ENCODE results near the gene CANT1.

The CANT1 gene

DNA sequence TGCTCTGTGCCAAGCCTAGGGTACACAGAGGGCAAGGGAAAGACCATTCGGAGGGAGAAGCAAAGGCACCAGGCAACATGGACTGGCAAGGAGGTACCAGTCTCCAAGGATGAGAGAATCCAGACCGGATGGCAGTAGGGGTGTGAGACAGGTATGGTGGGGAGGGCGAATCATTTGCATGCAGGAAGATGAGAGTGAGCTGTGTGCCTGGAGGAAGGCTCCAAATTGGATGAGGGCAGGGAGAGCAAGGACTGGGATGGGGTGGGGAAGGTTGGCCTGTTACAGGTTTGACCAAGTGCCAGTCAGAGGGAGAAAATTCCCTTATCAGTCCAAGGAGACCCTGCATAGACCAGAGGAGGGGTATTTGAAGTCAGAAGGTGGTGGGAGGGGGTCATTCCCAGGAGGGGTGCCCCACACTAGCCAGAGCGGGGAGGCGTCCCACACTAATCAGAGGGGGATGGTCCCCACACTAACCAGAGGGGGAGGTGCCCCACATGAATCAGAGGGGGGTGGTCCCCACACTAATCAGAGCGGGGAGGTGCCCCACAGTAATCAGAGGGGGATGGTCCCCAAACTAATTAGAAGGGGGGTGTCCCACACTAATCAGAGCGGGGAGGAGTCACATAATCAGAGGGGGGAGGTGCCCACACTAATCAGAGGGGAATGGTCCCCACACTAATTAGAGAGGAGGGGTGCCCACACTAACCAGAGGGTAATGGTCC lies 737 bp downstream of the CANT1 start:
- TF ChIP-seq, protein P1, sequence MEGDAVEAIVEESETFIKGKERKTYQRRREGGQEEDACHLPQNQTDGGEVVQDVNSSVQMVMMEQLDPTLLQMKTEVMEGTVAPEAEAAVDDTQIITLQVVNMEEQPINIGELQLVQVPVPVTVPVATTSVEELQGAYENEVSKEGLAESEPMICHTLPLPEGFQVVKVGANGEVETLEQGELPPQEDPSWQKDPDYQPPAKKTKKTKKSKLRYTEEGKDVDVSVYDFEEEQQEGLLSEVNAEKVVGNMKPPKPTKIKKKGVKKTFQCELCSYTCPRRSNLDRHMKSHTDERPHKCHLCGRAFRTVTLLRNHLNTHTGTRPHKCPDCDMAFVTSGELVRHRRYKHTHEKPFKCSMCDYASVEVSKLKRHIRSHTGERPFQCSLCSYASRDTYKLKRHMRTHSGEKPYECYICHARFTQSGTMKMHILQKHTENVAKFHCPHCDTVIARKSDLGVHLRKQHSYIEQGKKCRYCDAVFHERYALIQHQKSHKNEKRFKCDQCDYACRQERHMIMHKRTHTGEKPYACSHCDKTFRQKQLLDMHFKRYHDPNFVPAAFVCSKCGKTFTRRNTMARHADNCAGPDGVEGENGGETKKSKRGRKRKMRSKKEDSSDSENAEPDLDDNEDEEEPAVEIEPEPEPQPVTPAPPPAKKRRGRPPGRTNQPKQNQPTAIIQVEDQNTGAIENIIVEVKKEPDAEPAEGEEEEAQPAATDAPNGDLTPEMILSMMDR (IDR thresholded peaks at IDR 0.05; ENCODE audit: extremely low read depth, missing control alignments), result no peak
- DNase-seq (ENCODE audit: low spot score), result no peak

DNA sequence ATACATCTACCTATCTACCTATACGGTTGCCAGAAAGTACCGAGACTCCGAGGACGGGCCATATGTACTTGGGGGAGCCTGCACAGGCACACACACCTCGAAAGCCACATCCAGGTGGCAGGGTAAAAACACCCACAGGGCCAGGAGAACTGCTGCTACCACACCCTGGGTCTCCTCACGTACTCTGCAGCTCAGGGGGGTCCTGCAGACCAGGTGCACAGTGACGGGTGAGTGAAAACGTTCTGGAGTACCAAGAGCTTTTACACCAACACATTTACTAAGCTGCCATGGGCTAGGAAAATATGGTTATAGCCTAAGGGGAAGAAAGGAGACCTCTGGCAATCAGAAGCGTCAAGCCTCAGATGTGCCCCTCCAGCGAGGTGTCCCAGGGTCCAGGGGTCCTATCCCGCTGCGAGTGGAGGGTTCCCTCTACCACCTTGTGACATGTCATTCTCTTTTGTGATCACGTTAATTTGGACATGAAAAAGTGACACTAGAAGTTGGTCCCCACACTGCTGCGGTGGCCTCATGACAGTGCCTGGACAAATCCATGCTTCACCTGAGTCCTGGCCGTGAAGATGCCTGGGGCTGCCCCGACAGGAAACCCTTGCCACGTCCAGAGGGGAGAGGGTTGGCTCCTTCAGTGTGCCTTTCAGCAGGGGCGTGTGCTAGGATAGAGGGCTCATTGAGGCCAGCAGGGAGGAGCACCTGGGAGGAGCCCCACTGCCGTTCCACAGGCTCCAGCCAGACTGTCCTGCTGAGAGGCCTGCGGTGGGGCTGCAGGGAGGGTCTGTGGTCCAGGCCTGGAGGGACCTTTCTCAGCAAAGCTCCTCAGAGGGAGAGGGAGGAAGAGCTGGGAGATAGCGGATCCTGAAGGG lies 1.8 kb downstream of the CANT1 start:
- TF ChIP-seq, protein P1 (IDR thresholded peaks at IDR 0.05; ENCODE audit: extremely low read depth, missing control alignments), result no peak
- no peak for DNase-seq (ENCODE audit: low spot score)

DNA sequence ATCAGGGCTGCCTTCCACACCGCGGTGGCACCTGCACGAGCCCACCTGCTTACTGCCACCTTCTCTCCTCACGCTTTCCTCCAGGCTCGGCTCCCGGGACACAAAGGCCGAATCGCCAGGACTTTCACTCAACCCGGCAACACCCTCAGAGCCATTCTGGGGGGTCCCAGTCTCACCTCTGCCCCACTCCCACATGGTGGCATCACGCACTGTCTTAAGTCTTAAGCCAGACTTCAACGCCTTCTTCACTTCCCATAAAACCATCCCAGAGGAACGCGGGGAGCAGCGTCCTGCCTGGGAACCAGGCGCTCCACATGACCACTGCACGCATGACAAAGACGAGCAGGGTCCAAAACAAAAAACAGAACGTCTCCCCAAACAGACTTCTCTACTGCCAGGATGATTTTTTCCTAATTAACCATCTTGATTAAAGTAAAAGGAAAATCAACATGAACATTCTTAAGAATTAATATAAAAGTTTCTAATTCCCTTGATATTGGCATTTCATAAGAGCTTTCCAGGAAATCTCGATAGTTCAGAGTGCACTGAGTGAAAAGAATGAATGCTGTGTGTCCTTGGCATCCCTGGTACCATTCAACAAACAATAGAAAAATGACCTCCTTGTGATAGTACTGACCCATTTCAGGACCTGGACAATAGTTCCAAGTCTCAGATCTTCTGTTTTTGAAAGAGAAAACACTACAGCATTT lies 2.6 kb downstream of the CANT1 start:
- TF ChIP-seq, protein P1 (IDR thresholded peaks at IDR 0.05; ENCODE audit: extremely low read depth, missing control alignments), result no peak
- no peak for DNase-seq (ENCODE audit: low spot score)

DNA sequence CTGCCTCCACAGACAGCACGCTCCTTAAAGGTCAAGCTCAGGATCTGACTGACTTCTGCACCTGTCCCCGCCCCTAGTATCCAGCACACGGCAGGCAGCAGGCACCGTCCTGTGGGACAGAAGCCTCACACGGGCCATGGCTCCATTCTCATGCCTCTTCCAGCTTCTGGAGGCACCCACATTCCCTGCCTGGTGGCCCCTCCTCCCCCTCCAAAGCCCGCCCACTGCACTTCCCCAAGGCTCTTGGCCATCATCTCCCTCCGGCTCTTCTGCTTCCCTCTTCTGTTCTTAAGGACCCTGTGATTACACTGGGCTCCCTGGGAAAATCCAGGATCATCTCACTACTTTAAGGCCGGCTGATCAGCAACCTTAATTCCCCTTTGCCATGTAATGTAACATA lies 3.5 kb downstream of the CANT1 start:
- no peak for DNase-seq (ENCODE audit: low spot score)
- TF ChIP-seq, protein P1 (IDR thresholded peaks at IDR 0.05; ENCODE audit: extremely low read depth, missing control alignments), result no peak

- TF ChIP-seq, protein P1 (IDR thresholded peaks at IDR 0.05; ENCODE audit: extremely low read depth, missing control alignments), result no peak
Observed at GRCh38 chr17:79005063-79005861, 4.3 kb downstream of the CANT1 start.

GRCh38 chr17:79003661-79004411 lies 5.7 kb downstream of the CANT1 start:
- TF ChIP-seq, protein P1 (IDR thresholded peaks at IDR 0.05; ENCODE audit: extremely low read depth, missing control alignments), result no peak
- no peak for DNase-seq (ENCODE audit: low spot score)

More at GRCh38 chr17:79005063-79005861, 4.3 kb downstream of the CANT1 start:
- DNase-seq (ENCODE audit: low spot score), result no peak

Data from GM20000 (cell line).